Measurements from ENCODE around the gene CHAF1B.

DNA sequence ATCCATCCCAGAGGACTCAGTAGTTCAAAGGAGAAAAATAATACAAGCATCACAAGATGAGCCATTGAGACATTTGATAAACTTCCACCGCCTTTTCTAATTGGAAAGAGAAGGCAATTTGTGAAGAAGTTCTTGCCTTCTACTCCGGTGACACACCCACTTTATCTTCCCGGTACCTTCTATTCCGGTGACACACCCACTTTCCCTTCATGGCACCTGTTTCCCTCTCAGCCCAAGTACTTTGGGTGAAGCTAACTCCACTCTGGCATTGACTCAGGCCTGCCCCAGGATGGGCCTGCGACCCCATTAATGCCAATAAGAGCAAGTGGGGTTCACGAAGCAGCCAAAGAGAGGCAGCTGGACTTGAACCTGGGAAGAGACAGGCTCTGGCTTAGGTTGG lies 56.5 kb downstream of the CHAF1B start:
- TF ChIP-seq GATA2 (IDR thresholded peaks at IDR 0.05; ENCODE audit: low read depth, low read length), result no peak
- TF ChIP-seq GATA3 (IDR thresholded peaks at IDR 0.05; ENCODE audit: low read depth, low read length), result no peak
